GM19193 (cell line): ENCODE results near the gene CALML4.

Experiments used
- POLR2A ChIP-seq: IDR thresholded peaks from 4 replicates; pipeline ENCODE4 v1.6.1; 2011; ENCODE audit not compliant: insufficient read depth, insufficient read length; ENCODE audit errors: extremely low read depth

Gene CALML4

GRCh38 chr15:68201153-68201878 is 3.8 kb downstream of the CALML4 start:
- no peak for TF ChIP-seq POLR2A

- no peak for TF ChIP-seq POLR2A
Measured at GRCh38 chr15:68200016-68200861, 4.9 kb downstream of the CALML4 start.

GRCh38 chr15:68199340-68199739 is 5.8 kb downstream of the CALML4 start:
- TF ChIP-seq POLR2A, result no peak

GRCh38 chr15:68197661-68198437 is 7.3 kb downstream of the CALML4 start:
- no peak for TF ChIP-seq POLR2A

GRCh38 chr15:68197170-68197492 is 8.0 kb downstream of the CALML4 start:
- peak; percentile 19 for TF ChIP-seq POLR2A

- peak; percentile 41 for TF ChIP-seq POLR2A
Measured at GRCh38 chr15:68196445-68197169, 8.5 kb downstream of the CALML4 start.

GRCh38 chr15:68195336-68196112 is 9.6 kb downstream of the CALML4 start:
- no peak for TF ChIP-seq POLR2A

GRCh38 chr15:68192804-68193486 is 12.2 kb downstream of the CALML4 start:
- no peak for TF ChIP-seq POLR2A

- no peak for TF ChIP-seq POLR2A
Measured at GRCh38 chr15:68192117-68192516, 13.0 kb downstream of the CALML4 start.

GRCh38 chr15:68191555-68191954 is 13.6 kb downstream of the CALML4 start:
- TF ChIP-seq POLR2A, result no peak

GRCh38 chr15:68190048-68190447 is 15.1 kb downstream of the CALML4 start:
- TF ChIP-seq POLR2A, result no peak

- TF ChIP-seq POLR2A, result no peak
Measured at GRCh38 chr15:68188647-68189046, 16.5 kb downstream of the CALML4 start.

- TF ChIP-seq POLR2A, result no peak
Measured at GRCh38 chr15:68187559-68187958, 17.6 kb downstream of the CALML4 start.
